HEK293 (cell line): ENCODE results near the gene BMAL1.

Source experiments
- ATF2 ChIP-seq: fragments of 450-650 bp; formaldehyde crosslinking; IDR thresholded peaks from 2 replicates; pipeline ENCODE4 v1.5.1; 2016; ENCODE audit warnings: missing biosample characterization, missing genetic modification characterization, low read depth
- CTCF ChIP-seq: fragments of 450-650 bp; formaldehyde crosslinking; IDR thresholded peaks from 2 replicates; pipeline ENCODE4 v1.5.1; 2016; ENCODE audit warnings: missing biosample characterization, missing genetic modification characterization
- PATZ1 ChIP-seq: fragments of 450-650 bp; formaldehyde crosslinking; IDR thresholded peaks from 2 replicates; pipeline ENCODE4 v1.5.1; 2016; ENCODE audit warnings: missing biosample characterization, missing genetic modification characterization
- ZBTB6 ChIP-seq: fragments of 450-650 bp; formaldehyde crosslinking; IDR thresholded peaks from 2 replicates; pipeline ENCODE4 v1.5.1; 2017; ENCODE audit warnings: missing biosample characterization, missing genetic modification characterization
- ZNF560 ChIP-seq: fragments of 450-650 bp; formaldehyde crosslinking; IDR thresholded peaks from 2 replicates; pipeline ENCODE4 v1.5.1; 2017; ENCODE audit warnings: missing biosample characterization, missing genetic modification characterization, borderline replicate concordance

GRCh38 chr11:13324709-13325108 is 47.1 kb downstream of the BMAL1 start:
- TF ChIP-seq PATZ1 (tag by site-specific recombination), result no peak
- no peak for TF ChIP-seq ZNF560 (tag by site-specific recombination)
- TF ChIP-seq CTCF (tag by site-specific recombination), result no peak
- TF ChIP-seq ATF2 (tag by site-specific recombination), result no peak
- no peak for TF ChIP-seq ZBTB6
